H9 (cell line): ENCODE data around the gene ANKZF1. TPM values are rescaled to one million over a fixed set of nuclear protein-coding genes. Genes with fewer than 3 reads are reported as not detected.
A peak's percentile ranks its signal among the peaks of the same experiment; 100 is the strongest.

ENCODE experiments used
- DNase-seq: peaks from one replicate; pipeline ENCODE4 v3.0.0-alpha.2; 2017
- H2AFZ ChIP-seq: one replicate; pipeline ENCODE4 v1.6.1; 2013; ENCODE audit warnings: mild to moderate bottlenecking, low read length, control low read depth, moderate library complexity
- H2AK5ac ChIP-seq: 2 replicates; pipeline ENCODE4 v1.6.1; 2013; ENCODE audit warnings: low read length, control low read depth, mixed read lengths; ENCODE audit not compliant: insufficient read length
- H2BK120ac ChIP-seq: one replicate; pipeline ENCODE4 v1.6.1; 2013; ENCODE audit warnings: low read depth, mild to moderate bottlenecking, low read length, control low read depth, inconsistent platforms; ENCODE audit not compliant: poor library complexity, severe bottlenecking
- H2BK12ac ChIP-seq: 2 replicates; pipeline ENCODE4 v1.6.1; 2013; ENCODE audit warnings: low read length, control low read depth, mixed read lengths, low read depth; ENCODE audit not compliant: insufficient read length
- H2BK15ac ChIP-seq: 2 replicates; pipeline ENCODE4 v1.6.1; 2013; ENCODE audit warnings: low read depth, low read length, control low read depth
- H2BK20ac ChIP-seq: one replicate; pipeline ENCODE4 v1.6.1; 2013; ENCODE audit warnings: low read depth, mild to moderate bottlenecking, low read length, control low read depth, inconsistent platforms; ENCODE audit not compliant: poor library complexity, severe bottlenecking
- H2BK5ac ChIP-seq: 2 replicates; pipeline ENCODE4 v1.6.1; 2013; ENCODE audit warnings: low read length, control low read depth, mixed read lengths; ENCODE audit not compliant: insufficient read length
- H3K14ac ChIP-seq: 2 replicates; pipeline ENCODE4 v1.6.1; 2013; ENCODE audit warnings: low read length, control low read depth; ENCODE audit not compliant: insufficient read depth
- H3K18ac ChIP-seq: 2 replicates; pipeline ENCODE4 v1.6.1; 2013; ENCODE audit warnings: low read depth, mild to moderate bottlenecking, mixed read lengths, low read length, control low read depth; ENCODE audit not compliant: insufficient read length
- H3K23ac ChIP-seq: 2 replicates; pipeline ENCODE4 v1.6.1; 2013; ENCODE audit warnings: low read length, control low read depth, mixed read lengths, low read depth; ENCODE audit not compliant: insufficient read length
- H3K23me2 ChIP-seq: 2 replicates; pipeline ENCODE4 v1.6.1; 2013; ENCODE audit warnings: low read depth, mild to moderate bottlenecking, mixed read lengths, low read length, control low read depth; ENCODE audit not compliant: insufficient read length, poor library complexity, severe bottlenecking
- H3K27ac ChIP-seq: 2 replicates; pipeline ENCODE4 v1.5.1; 2013; ENCODE audit warnings: low read length, control low read depth, mixed read lengths, low read depth; ENCODE audit not compliant: insufficient read length
- H3K27me3 ChIP-seq: 2 replicates; pipeline ENCODE4 v1.6.1; 2013; ENCODE audit warnings: low read length, control low read depth, inconsistent platforms; ENCODE audit not compliant: insufficient read depth
- H3K4ac ChIP-seq: 2 replicates; pipeline ENCODE4 v1.6.1; 2013; ENCODE audit warnings: low read depth, mild to moderate bottlenecking, control low read depth, inconsistent platforms, low read length, moderate library complexity
- H3K4me1 ChIP-seq: 2 replicates; pipeline ENCODE4 v1.6.1; 2013; ENCODE audit warnings: low read length, control low read depth, inconsistent platforms; ENCODE audit not compliant: insufficient read depth
- H3K4me2 ChIP-seq: 2 replicates; pipeline ENCODE4 v1.6.1; 2013; ENCODE audit warnings: low read length, control low read depth, mixed read lengths; ENCODE audit not compliant: insufficient read length, insufficient read depth
- H3K56ac ChIP-seq: 2 replicates; pipeline ENCODE4 v1.6.1; 2013; ENCODE audit warnings: low read depth, mild to moderate bottlenecking, mixed read lengths, low read length, control low read depth; ENCODE audit not compliant: insufficient read length
- H3K79me1 ChIP-seq: 2 replicates; pipeline ENCODE4 v1.6.1; 2013; ENCODE audit warnings: low read depth, mild to moderate bottlenecking, moderate library complexity, low read length, control low read depth, inconsistent platforms; ENCODE audit not compliant: insufficient read depth, poor library complexity, severe bottlenecking
- H3K79me2 ChIP-seq: 2 replicates; pipeline ENCODE4 v1.6.1; 2013; ENCODE audit warnings: low read length, control low read depth, inconsistent platforms; ENCODE audit not compliant: insufficient read depth
- H3K9ac ChIP-seq: 2 replicates; pipeline ENCODE4 v1.6.1; 2013; ENCODE audit warnings: low read length, control low read depth, mixed read lengths; ENCODE audit not compliant: insufficient read length; ENCODE audit errors: extremely low read depth
- H3K9me3 ChIP-seq: one replicate; pipeline ENCODE4 v1.6.1; 2013; ENCODE audit warnings: low read depth, low read length, inconsistent platforms; ENCODE audit not compliant: control insufficient read depth
- H3T11ph ChIP-seq: one replicate; pipeline ENCODE4 v1.6.1; 2013; ENCODE audit warnings: mild to moderate bottlenecking, low read length, control low read depth, inconsistent platforms
- H4K20me1 ChIP-seq: one replicate; pipeline ENCODE4 v1.6.1; 2013; ENCODE audit not compliant: control insufficient read depth, insufficient read length, insufficient read depth
- H4K5ac ChIP-seq: 2 replicates; pipeline ENCODE4 v1.6.1; 2013; ENCODE audit warnings: low read depth, mild to moderate bottlenecking, mixed read lengths, low read length, control low read depth; ENCODE audit not compliant: insufficient read length
- H4K8ac ChIP-seq: replicated peaks from 2 replicates; pipeline ENCODE4 v1.6.1; 2013; ENCODE audit warnings: low read length, control low read depth, mixed read lengths, low read depth; ENCODE audit not compliant: insufficient read length
- H4K91ac ChIP-seq: 2 replicates; pipeline ENCODE4 v1.6.1; 2013; ENCODE audit warnings: low read depth, mild to moderate bottlenecking, moderate library complexity, mixed read lengths, low read length, control low read depth; ENCODE audit not compliant: insufficient read length
- H3K27ac Mint-ChIP-seq, 3 experiments: 2 replicates in 2 of 3; 3 replicates in 1 of 3; pipeline ENCODE4 v1.8.0; 2020 to 2021; ENCODE audit warnings: mixed read lengths in 3 of 3, mild to moderate bottlenecking in 1 of 3, moderate library complexity in 1 of 3
- H3K27me3 Mint-ChIP-seq: 2 replicates; pipeline ENCODE4 v1.8.0; 2021; ENCODE audit warnings: low read depth, mild to moderate bottlenecking, moderate library complexity, mixed read lengths
- H3K36me3 Mint-ChIP-seq, 3 experiments: 2 replicates in 2 of 3; 3 replicates in 1 of 3; pipeline ENCODE4 v1.8.0; 2020 to 2021; ENCODE audit warnings: low read depth in 3 of 3, mixed read lengths in 3 of 3; ENCODE audit not compliant: insufficient read depth in 1 of 3
- H3K4me1 Mint-ChIP-seq, 2 experiments: 2 replicates each; pipeline ENCODE4 v1.8.0; 2020; ENCODE audit warnings: mixed read lengths in 2 of 2
- H3K4me3 Mint-ChIP-seq, 2 experiments: 2 replicates in 1 of 2; 3 replicates in 1 of 2; pipeline ENCODE4 v1.8.0; 2020 to 2021; ENCODE audit warnings: mild to moderate bottlenecking in 2 of 2, mixed read lengths in 2 of 2, moderate library complexity in 1 of 2
- H3K9me3 Mint-ChIP-seq, 2 experiments: 2 replicates in 1 of 2; 3 replicates in 1 of 2; pipeline ENCODE4 v1.8.0; 2020; ENCODE audit warnings: mild to moderate bottlenecking in 2 of 2, mixed read lengths in 2 of 2, moderate library complexity in 1 of 2
- WGBS: extraction: QIAGEN DNeasy Blood & Tissue Kit; methylation state at CpG from one replicate; pipeline ENCODE4 v1.1.7; 2013; ENCODE audit warnings: missing lambda C conversion rate, low lambda C conversion rate, mixed read lengths; ENCODE audit not compliant: insufficient read length; ENCODE audit errors: extremely low coverage; 5-methylcytosine and 5-hydroxymethylcytosine counted together
- total RNA-seq: library from RNA; stranded (reverse); gene quantifications from 2 replicates; pipeline ENCODE4 v1.2.1, GENCODE V29; 2021
- TF ChIP-seq, protein P1 (sequence below): fragments of 200-600 bp; sonication (generic); conservative IDR thresholded peaks from 3 replicates; pipeline ENCODE4 v1.8.0; 2021; ENCODE audit warnings: antibody characterized with exemption, mild to moderate bottlenecking

The ANKZF1 gene
- total RNA-seq, 1 experiment from 2014 or later = 55.4 TPM

DNA sequence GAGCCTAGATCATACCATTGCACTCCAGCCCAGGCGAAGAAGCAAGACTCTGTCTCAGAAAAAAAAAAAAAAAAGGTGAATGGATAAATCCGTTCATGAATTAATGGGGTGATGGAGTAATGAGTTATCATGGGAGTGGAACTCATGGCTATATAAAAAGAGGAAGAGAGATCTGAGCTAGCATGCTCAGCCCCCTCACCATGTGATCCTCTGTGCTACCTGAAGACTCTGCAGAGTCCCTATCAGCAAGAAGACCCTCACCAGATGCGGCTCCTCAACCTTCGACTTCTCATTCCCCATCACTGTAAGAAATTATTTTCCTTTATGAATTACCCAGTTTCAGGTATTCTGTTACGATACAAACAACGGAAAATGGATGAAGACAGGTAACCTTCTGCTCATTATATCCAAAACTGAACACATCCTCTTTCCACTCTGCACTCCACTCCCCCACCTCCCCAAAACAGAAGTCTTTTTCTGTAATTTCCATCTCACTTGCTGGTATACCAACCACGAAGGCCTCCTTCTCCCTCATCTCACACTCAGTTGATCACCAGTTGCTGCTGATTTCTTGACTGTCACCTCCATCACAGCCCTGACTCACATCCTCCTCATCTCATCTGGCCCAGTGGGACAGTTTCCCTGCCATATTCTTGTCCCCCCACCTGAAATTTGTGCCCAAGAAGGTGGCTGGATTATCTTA is 42.7 kb upstream of the ANKZF1 start:
- no CpG with 5 or more reads among the region's 7 CpGs for WGBS
- no peaks in the 10 kb centered on the region for H3K23me2 ChIP-seq
- no peaks in the 10 kb centered on the region for H3K27me3 ChIP-seq

More for the DNA sequence above, 42.7 kb upstream of the ANKZF1 start:
- H3K4me1 Mint-ChIP-seq = no peaks in the 10 kb centered on the region
- Histone ChIP-seq H4K5ac (no peak overlapping the region), H3K9me3 (no peaks in the 10 kb centered on the region), H3K23ac (no peak overlapping the region), H2BK5ac (no peak overlapping the region), H3T11ph (no peak overlapping the region), H2BK15ac (no peak overlapping the region), H2BK20ac (no peak overlapping the region), H3K56ac (no peak overlapping the region), H2AK5ac (no peak overlapping the region), H3K4me1 (no peaks in the 10 kb centered on the region), H3K14ac (no peak overlapping the region), H3K79me1 (no peaks in the 10 kb centered on the region), H3K27ac (no peak overlapping the region), H2BK120ac (no peak overlapping the region), H2BK12ac (no peak overlapping the region), H3K18ac (no peak overlapping the region), H4K91ac (no peak overlapping the region), H3K79me2 (no peaks in the 10 kb centered on the region), H2AFZ (no peak overlapping the region), H4K8ac (no peak overlapping the region), H4K20me1 (no peaks in the 10 kb centered on the region), H3K4me2 (no peak overlapping the region), H3K9ac (peak overlapping the region; percentile 4), H3K4ac (no peak overlapping the region)
- H3K4me3 Mint-ChIP-seq = no peak overlapping the region
- H3K36me3 Mint-ChIP-seq = peaks cover 4 to 20% (median 14%) of the 10 kb centered on the region in 3 experiments
- no peak for DNase-seq
- TF ChIP-seq, protein P1, sequence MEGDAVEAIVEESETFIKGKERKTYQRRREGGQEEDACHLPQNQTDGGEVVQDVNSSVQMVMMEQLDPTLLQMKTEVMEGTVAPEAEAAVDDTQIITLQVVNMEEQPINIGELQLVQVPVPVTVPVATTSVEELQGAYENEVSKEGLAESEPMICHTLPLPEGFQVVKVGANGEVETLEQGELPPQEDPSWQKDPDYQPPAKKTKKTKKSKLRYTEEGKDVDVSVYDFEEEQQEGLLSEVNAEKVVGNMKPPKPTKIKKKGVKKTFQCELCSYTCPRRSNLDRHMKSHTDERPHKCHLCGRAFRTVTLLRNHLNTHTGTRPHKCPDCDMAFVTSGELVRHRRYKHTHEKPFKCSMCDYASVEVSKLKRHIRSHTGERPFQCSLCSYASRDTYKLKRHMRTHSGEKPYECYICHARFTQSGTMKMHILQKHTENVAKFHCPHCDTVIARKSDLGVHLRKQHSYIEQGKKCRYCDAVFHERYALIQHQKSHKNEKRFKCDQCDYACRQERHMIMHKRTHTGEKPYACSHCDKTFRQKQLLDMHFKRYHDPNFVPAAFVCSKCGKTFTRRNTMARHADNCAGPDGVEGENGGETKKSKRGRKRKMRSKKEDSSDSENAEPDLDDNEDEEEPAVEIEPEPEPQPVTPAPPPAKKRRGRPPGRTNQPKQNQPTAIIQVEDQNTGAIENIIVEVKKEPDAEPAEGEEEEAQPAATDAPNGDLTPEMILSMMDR = no peak
- no peaks in the 10 kb centered on the region; a peak in 1 of 5 replicates for H3K9me3 Mint-ChIP-seq
- no peak overlapping the region; a peak in 1 of 7 replicates for H3K27ac Mint-ChIP-seq
- H3K27me3 Mint-ChIP-seq = no peaks in the 10 kb centered on the region
